H1 (cell line): ENCODE results near the gene RAD54L. TPM values are rescaled to one million over a fixed set of nuclear protein-coding genes. Genes with fewer than 3 reads are reported as not detected.

Experiments
- CTCF ChIA-PET: fragments of 300-600 bp; sonication (Branson Sonifier 250); formaldehyde crosslinking; loops from one replicate; lab custom pipeline; 2021; ENCODE audit not compliant: partially characterized antibody; lab: Charles Lee
- POLR2A ChIA-PET: fragments of 300-600 bp; sonication (Branson Sonifier 250); formaldehyde crosslinking; loops from one replicate; lab custom pipeline; 2021; ENCODE audit warnings: inconsistent platforms; ENCODE audit not compliant: partially characterized antibody; lab: Charles Lee
- DNase-seq, 2 experiments: peaks; one replicate each; pipeline versions ENCODE4 v3.0.0 to v3.0.0-alpha.2; 2010 to 2022; ENCODE audit warnings: low spot score in 2 of 2, low read depth in 1 of 2, mixed read lengths in 1 of 2
- FAIRE-seq: peaks from 2 replicates; lab custom pipeline; 2011; peaks lifted over from hg19 to GRCh38; lab: Jason Lieb, UNC
- H2AFZ ChIP-seq: 2 replicates; pipeline ENCODE4 v1.8.1; 2012; ENCODE audit warnings: low read length, inconsistent platforms
- H2AK5ac ChIP-seq: 2 replicates; pipeline ENCODE4 v1.6.1; 2013; ENCODE audit warnings: low read depth, low read length
- H2BK120ac ChIP-seq: replicated peaks from 2 replicates; pipeline ENCODE3; 2013; ENCODE audit warnings: low read depth, low read length, inconsistent platforms
- H2BK12ac ChIP-seq: 2 replicates; pipeline ENCODE4 v1.6.1; 2013; ENCODE audit warnings: low read depth, low read length
- H2BK15ac ChIP-seq: 2 replicates; pipeline ENCODE4 v1.6.1; 2013; ENCODE audit warnings: low read length
- H2BK20ac ChIP-seq: 2 replicates; pipeline ENCODE4 v1.6.1; 2013; ENCODE audit warnings: low read length
- H2BK5ac ChIP-seq: 2 replicates; pipeline ENCODE4 v1.6.1; 2013; ENCODE audit warnings: low read depth, low read length
- H3K14ac ChIP-seq: 2 replicates; pipeline ENCODE4 v1.6.1; 2013; ENCODE audit warnings: inconsistent platforms; ENCODE audit not compliant: insufficient read length
- H3K18ac ChIP-seq: 2 replicates; pipeline ENCODE4 v1.6.1; 2013; ENCODE audit warnings: low read length; ENCODE audit errors: extremely low read depth
- H3K23ac ChIP-seq: 2 replicates; pipeline ENCODE4 v1.6.1; 2013; ENCODE audit warnings: inconsistent platforms; ENCODE audit not compliant: insufficient read length
- H3K23me2 ChIP-seq: 2 replicates; pipeline ENCODE4 v1.6.1; 2013; ENCODE audit warnings: low read depth, low read length
- H3K27ac ChIP-seq: 2 replicates; pipeline ENCODE4 v1.6.1; 2011; ENCODE audit warnings: low read depth, low read length, inconsistent platforms
- H3K27me3 ChIP-seq, 4 experiments: replicated peaks in 1 of 4; 1 replicate in 1 of 4; 2 replicates in 3 of 4; pipeline versions ENCODE4 v1.6.1 to v1.8.1; 2011 to 2013; ENCODE audit warnings: low read length in 3 of 4, mild to moderate bottlenecking in 3 of 4, inconsistent platforms in 2 of 4, mixed read lengths in 2 of 4, moderate library complexity in 1 of 4; ENCODE audit not compliant: control insufficient read depth in 3 of 4, insufficient read depth in 3 of 4; ENCODE audit errors: extremely low read depth in 1 of 4
- H3K36me3 ChIP-seq, 4 experiments: 2 replicates each; pipeline versions ENCODE4 v1.6.1 to v1.8.1; 2011 to 2013; ENCODE audit warnings: mild to moderate bottlenecking in 4 of 4, low read length in 3 of 4, moderate library complexity in 2 of 4, control low read depth in 1 of 4, inconsistent platforms in 1 of 4; ENCODE audit not compliant: insufficient read depth in 4 of 4, control insufficient read depth in 2 of 4
- H3K4ac ChIP-seq: replicated peaks from 2 replicates; pipeline ENCODE3; 2013; ENCODE audit warnings: low read length, low read depth, mixed read lengths, inconsistent platforms; ENCODE audit not compliant: insufficient read length
- H3K4me1 ChIP-seq, 4 experiments: replicated peaks in 1 of 4; 1 replicate in 1 of 4; 2 replicates in 3 of 4; pipeline versions ENCODE4 v1.6.1 to v1.8.1; 2011 to 2013; ENCODE audit warnings: low read length in 3 of 4, inconsistent platforms in 2 of 4, mixed read lengths in 1 of 4; ENCODE audit not compliant: insufficient read depth in 4 of 4, control insufficient read depth in 3 of 4
- H3K4me2 ChIP-seq, 2 experiments: 2 replicates each; pipeline versions ENCODE4 v1.6.1 to v1.8.1; 2011 to 2013; ENCODE audit warnings: low read depth in 2 of 2, low read length in 2 of 2, control low read depth in 1 of 2, inconsistent platforms in 1 of 2, mild to moderate bottlenecking in 1 of 2; ENCODE audit not compliant: insufficient read depth in 1 of 2
- H3K4me3 ChIP-seq, 4 experiments: fragments of 200-600, 300-600 bp in 1 of 4; sonication (generic), shearing (Covaris generic), sonication (Bioruptor Twin) in 1 of 4; 2 replicates each; pipeline versions ENCODE4 v1.5.1 to v1.8.1; 2011 to 2016; ENCODE audit warnings: low read length in 4 of 4, low read depth in 3 of 4, control low read depth in 2 of 4, inconsistent platforms in 2 of 4, mild to moderate bottlenecking in 2 of 4, mixed read lengths in 1 of 4, moderate library complexity in 1 of 4; ENCODE audit not compliant: insufficient read depth in 2 of 4; ENCODE audit errors: extremely low read depth in 1 of 4
- H3K56ac ChIP-seq: replicated peaks from 2 replicates; pipeline ENCODE3; 2013; ENCODE audit warnings: low read depth, mild to moderate bottlenecking, mixed read lengths, low read length, inconsistent platforms; ENCODE audit not compliant: insufficient read length
- H3K79me1 ChIP-seq: 2 replicates; pipeline ENCODE4 v1.6.1; 2013; ENCODE audit warnings: low read depth, low read length, control low read depth
- H3K79me2 ChIP-seq, 2 experiments: 2 replicates each; pipeline versions ENCODE4 v1.6.1 to v1.8.1; 2012 to 2013; ENCODE audit warnings: low read length in 2 of 2, mild to moderate bottlenecking in 2 of 2, inconsistent platforms in 1 of 2; ENCODE audit not compliant: insufficient read depth in 2 of 2, control insufficient read depth in 1 of 2
- H3K9ac ChIP-seq, 4 experiments: replicated peaks in 1 of 4; 1 replicate in 1 of 4; 2 replicates in 3 of 4; pipeline versions ENCODE4 v1.6.1 to v1.8.1; 2011 to 2013; ENCODE audit warnings: low read depth in 3 of 4, low read length in 3 of 4, control low read depth in 2 of 4, mild to moderate bottlenecking in 2 of 4, moderate library complexity in 2 of 4, inconsistent platforms in 1 of 4; ENCODE audit errors: extremely low read depth in 1 of 4
- H3K9me3 ChIP-seq, 2 experiments: 2 replicates each; pipeline versions ENCODE4 v1.6.1 to v1.8.1; 2012 to 2013; ENCODE audit warnings: mild to moderate bottlenecking in 2 of 2, moderate library complexity in 2 of 2, control low read depth in 1 of 2, inconsistent platforms in 1 of 2, low read depth in 1 of 2, low read length in 1 of 2, mixed read lengths in 1 of 2; ENCODE audit not compliant: insufficient read depth in 2 of 2
- H4K20me1 ChIP-seq, 2 experiments: replicated peaks in 1 of 2; 2 replicates each; pipeline versions ENCODE3 to v1.8.1; 2011 to 2013; ENCODE audit warnings: inconsistent platforms in 2 of 2, low read length in 2 of 2, mild to moderate bottlenecking in 1 of 2; ENCODE audit not compliant: insufficient read depth in 2 of 2, control insufficient read depth in 1 of 2
- H4K5ac ChIP-seq: 2 replicates; pipeline ENCODE4 v1.6.1; 2013; ENCODE audit warnings: low read length, low read depth, mixed read lengths, inconsistent platforms; ENCODE audit not compliant: insufficient read length
- H4K8ac ChIP-seq: 2 replicates; pipeline ENCODE4 v1.8.0; 2013; ENCODE audit warnings: mild to moderate bottlenecking, moderate library complexity, low read length, inconsistent platforms; ENCODE audit not compliant: insufficient read depth; ENCODE audit errors: extremely low read depth
- H4K91ac ChIP-seq: replicated peaks from 2 replicates; pipeline ENCODE3; 2013; ENCODE audit warnings: low read length, mixed read lengths, inconsistent platforms; ENCODE audit not compliant: insufficient read length
- CTCF ChIP-seq, 3 experiments: IDR thresholded peaks; 1 replicate in 2 of 3; 2 replicates in 1 of 3; pipeline versions ENCODE4 v1.5.1 to v1.6.1; 2011; ENCODE audit warnings: low read length in 3 of 3, mild to moderate bottlenecking in 3 of 3, inconsistent platforms in 2 of 3, low read depth in 1 of 3, moderate library complexity in 1 of 3; ENCODE audit not compliant: insufficient read depth in 1 of 3; ENCODE audit errors: control extremely low read depth in 1 of 3
- EP300 ChIP-seq, 2 experiments: IDR thresholded peaks; 1 replicate in 1 of 2; 2 replicates in 1 of 2; pipeline ENCODE4 v1.6.1; 2011 to 2012; ENCODE audit warnings: low read depth in 2 of 2, low read length in 2 of 2, mild to moderate bottlenecking in 2 of 2, borderline replicate concordance in 1 of 2, inconsistent platforms in 1 of 2, moderate library complexity in 1 of 2
- HDAC6 ChIP-seq: IDR thresholded peaks from one replicate; pipeline ENCODE4 v1.7.1; 2012; ENCODE audit warnings: low read depth, mild to moderate bottlenecking, inconsistent platforms, low read length, moderate library complexity
- MAX ChIP-seq: IDR thresholded peaks from 2 replicates; pipeline ENCODE4 v1.6.1; 2012; ENCODE audit warnings: inconsistent platforms
- SIN3A ChIP-seq, 2 experiments: IDR thresholded peaks in 1 of 2; conservative IDR thresholded peaks in 1 of 2; 2 replicates each; pipeline ENCODE4 v1.6.1; 2011 to 2012; ENCODE audit warnings: low read length in 2 of 2, improper control_type of control experiment in 1 of 2, low read depth in 1 of 2, mild to moderate bottlenecking in 1 of 2
- SIRT6 ChIP-seq: IDR thresholded peaks from one replicate; pipeline ENCODE4 v1.7.1; 2012; ENCODE audit warnings: low read length, inconsistent platforms
- WGBS, 2 experiments: shearing (Covaris generic) in 1 of 2; methylation state at CpG; one replicate each; pipeline versions ENCODE4 v1.1.6 to v1.1.7; 2013 to 2015; ENCODE audit warnings: low lambda C conversion rate in 2 of 2, mixed read lengths in 2 of 2, inconsistent platforms in 1 of 2, low coverage in 1 of 2, missing lambda C conversion rate in 1 of 2; ENCODE audit not compliant: insufficient replicate concordance in 2 of 2, insufficient coverage in 1 of 2, insufficient read length in 1 of 2; ENCODE audit errors: extremely low coverage in 1 of 2, missing lambda C conversion rate in 1 of 2; 5-methylcytosine and 5-hydroxymethylcytosine counted together
- polyA plus RNA-seq, 7 experiments: library from polyadenylated mRNA; depleted of rRNA in 3 of 7; stranded (reverse) in 5 of 7; unstranded in 2 of 7; fragments of >200 nt in 5 of 7; fragments of 200-250 nt in 2 of 7; gene quantifications; 1 replicate in 5 of 7; 2 replicates in 1 of 7; 4 replicates in 1 of 7; pipeline versions ENCODE4 v1.2.1 to v1.2.3, GENCODE V29; 2011 to 2013; ENCODE audit warnings: missing spikeins in 2 of 7, mixed read lengths in 2 of 7
- total RNA-seq: library from RNA; stranded (reverse); fragmentation: NEBNext Ultra II Directional; extraction: Animal tissue kit (Norgen Biotek cat#: 25700); gene quantifications from 2 replicates; pipeline ENCODE4 v1.2.1, GENCODE V29; 2021

Gene RAD54L
- total and polyA plus RNA-seq, 2 of the 8 experiments (the other 6 are each of a cell fraction or from before 2014, with no cell fraction given), result 43.5 to 50.3 TPM

GRCh38 chr1:46197964-46198811, 49.4 kb upstream of the RAD54L start, which contains the start of gene POMGNT1:
Gene POMGNT1, minus strand, starts transcription at chr1:46198434. Its CDS starts 613 bp downstream, at chr1:46197821.
- H3K4ac ChIP-seq, result no peak within 1 kb of the TSS
- DNase-seq, result peak in 1 of 2 experiments; percentile 82
- POLR2A ChIA-PET, result interaction anchor here (0.7 to 1.8 kb wide), 9 partner anchors 9 to 197 kb away, joined by 3 to 6 read pairs (median 4); partner anchors contain the start of gene RAD54L
- H4K5ac ChIP-seq, result peak within 1 kb of the TSS; percentile 87
- no peaks in the 10 kb centered on the region for H3K9me3 ChIP-seq
- H2BK15ac ChIP-seq, result 0 out of 2 replicates have a peak within 1 kb of the TSS, but pooled peaks have one; percentile 6
- no peak within 1 kb of the TSS for H2BK20ac ChIP-seq
- CTCF ChIA-PET, result interaction anchor here (1.0 to 5.8 kb wide), 6 partner anchors 9 to 162 kb away, joined by 3 to 35 read pairs (median 6); no protein-coding TSS in a partner anchor
- no peak for FAIRE-seq
- peak within 1 kb of the TSS; percentile 84; the same call in 1 of the 2 replicates for H2BK5ac ChIP-seq
- H3K4me1 ChIP-seq, result peaks cover 0 to 8% (median 4%) of the 10 kb centered on the region in 4 experiments; a peak in 5 of 7 replicates
- peak within 1 kb of the TSS; percentile 83 for H3K18ac ChIP-seq
- H4K20me1 ChIP-seq, result no peaks in the 10 kb centered on the region
- no peaks in the 10 kb centered on the region for H3K27me3 ChIP-seq
- H2BK120ac ChIP-seq, result peak within 1 kb of the TSS; percentile 86
- 8% methylated on average over 13 of the region's 67 CpGs; no CpG with 5 or more reads in 1 of the 2 experiments for WGBS, 2 experiments
- no peak within 1 kb of the TSS for H3K23ac ChIP-seq
- H3K4me3 ChIP-seq, result peak within 1 kb of the TSS; percentile 46 to 84 (median 74)
- H4K91ac ChIP-seq, result peak within 1 kb of the TSS; percentile 90
- H3K79me2 ChIP-seq, result no peaks in the 10 kb centered on the region
- no peak within 1 kb of the TSS for H2BK12ac ChIP-seq
- H3K4me2 ChIP-seq, result peak within 1 kb of the TSS; percentile 52 to 83
- peaks cover 7% of the 10 kb centered on the region for H3K23me2 ChIP-seq
- peak within 1 kb of the TSS; percentile 65 for H4K8ac ChIP-seq
- peaks cover 0 to 4% (median under 1%) of the 10 kb centered on the region in 4 experiments; a peak in 2 of 8 replicates for H3K36me3 ChIP-seq
- H3K56ac ChIP-seq, result peak within 1 kb of the TSS; percentile 79
- H3K9ac ChIP-seq, result peak within 1 kb of the TSS in 3 of 4 experiments; percentile 7 to 62 (median 55); a peak in 5 of 7 replicates
- H3K79me1 ChIP-seq, result no peaks in the 10 kb centered on the region
- no peak within 1 kb of the TSS for H2AK5ac ChIP-seq
- H3K27ac ChIP-seq, result no peak within 1 kb of the TSS
- peak within 1 kb of the TSS; percentile 91 for H2AFZ ChIP-seq
- no peak within 1 kb of the TSS for H3K14ac ChIP-seq
- 0 out of 3 replicates have a peak, but pooled peaks of 1 of the 2 experiments have one; percentile 25 for TF ChIP-seq EP300 (IDR thresholded peaks at IDR 0.05; ENCODE audit: borderline replicate concordance in 1 of 2, low read depth in 2 of 2, low read length in 2 of 2)
- 0 out of 2 replicates have a peak, but pooled peaks have one; percentile 21 for TF ChIP-seq MAX
- TF ChIP-seq CTCF (IDR thresholded peaks at IDR 0.05; ENCODE audit: control extremely low read depth in 1 of 3, insufficient read depth in 1 of 3, low read depth in 1 of 3, low read length in 3 of 3), result peak in 1 of 3 experiments; percentile 21; a peak in 2 of 4 replicates
- TF ChIP-seq SIN3A (conservative IDR thresholded peaks at IDR 0.05 in 1 of 2, IDR thresholded peaks at IDR 0.05 in 1 of 2; ENCODE audit: low read depth in 1 of 2, low read length in 2 of 2), result no peak
- no peak for TF ChIP-seq HDAC6
- no peak for TF ChIP-seq SIRT6
